ENCODE results near the gene UNCX.

DNA sequence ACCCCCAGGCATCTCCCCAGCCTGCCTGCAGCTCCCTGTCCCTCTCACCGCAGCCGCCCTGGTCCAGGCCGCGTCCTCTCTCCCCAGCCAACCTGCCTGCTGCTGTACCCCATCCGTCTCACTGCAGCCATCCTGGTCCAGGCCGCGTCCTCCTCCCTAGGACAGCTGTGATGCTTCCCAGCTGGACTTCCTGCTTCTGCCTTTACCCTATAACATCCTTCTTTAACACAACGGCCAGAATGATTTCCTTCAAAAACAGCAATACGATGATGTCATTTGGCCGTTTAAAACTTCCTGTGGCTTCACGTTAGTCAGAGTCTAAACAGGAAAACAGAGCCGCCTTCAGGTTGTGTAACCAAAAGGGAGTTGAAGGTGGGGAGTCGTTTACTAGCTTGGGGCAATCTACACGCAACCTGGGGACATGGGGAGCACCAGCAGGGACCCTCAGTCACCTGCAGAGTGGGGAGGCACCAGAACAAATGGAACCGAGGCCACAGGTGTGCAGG is 40.4 kb upstream of the UNCX start:
- TF ChIP-seq, protein P1, sequence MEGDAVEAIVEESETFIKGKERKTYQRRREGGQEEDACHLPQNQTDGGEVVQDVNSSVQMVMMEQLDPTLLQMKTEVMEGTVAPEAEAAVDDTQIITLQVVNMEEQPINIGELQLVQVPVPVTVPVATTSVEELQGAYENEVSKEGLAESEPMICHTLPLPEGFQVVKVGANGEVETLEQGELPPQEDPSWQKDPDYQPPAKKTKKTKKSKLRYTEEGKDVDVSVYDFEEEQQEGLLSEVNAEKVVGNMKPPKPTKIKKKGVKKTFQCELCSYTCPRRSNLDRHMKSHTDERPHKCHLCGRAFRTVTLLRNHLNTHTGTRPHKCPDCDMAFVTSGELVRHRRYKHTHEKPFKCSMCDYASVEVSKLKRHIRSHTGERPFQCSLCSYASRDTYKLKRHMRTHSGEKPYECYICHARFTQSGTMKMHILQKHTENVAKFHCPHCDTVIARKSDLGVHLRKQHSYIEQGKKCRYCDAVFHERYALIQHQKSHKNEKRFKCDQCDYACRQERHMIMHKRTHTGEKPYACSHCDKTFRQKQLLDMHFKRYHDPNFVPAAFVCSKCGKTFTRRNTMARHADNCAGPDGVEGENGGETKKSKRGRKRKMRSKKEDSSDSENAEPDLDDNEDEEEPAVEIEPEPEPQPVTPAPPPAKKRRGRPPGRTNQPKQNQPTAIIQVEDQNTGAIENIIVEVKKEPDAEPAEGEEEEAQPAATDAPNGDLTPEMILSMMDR (IDR thresholded peaks at IDR 0.05 in 2 of 3, conservative IDR thresholded peaks at IDR 0.05 in 1 of 3; ENCODE audit: borderline replicate concordance in 1 of 3, insufficient read depth in 1 of 3, low read depth in 2 of 3, low read length in 2 of 3): no peak
- TF ChIP-seq POLR2A (IDR thresholded peaks at IDR 0.05; ENCODE audit: borderline replicate concordance, extremely low read depth, insufficient read depth, insufficient read length): no peak
- TF ChIP-seq, protein P2, sequence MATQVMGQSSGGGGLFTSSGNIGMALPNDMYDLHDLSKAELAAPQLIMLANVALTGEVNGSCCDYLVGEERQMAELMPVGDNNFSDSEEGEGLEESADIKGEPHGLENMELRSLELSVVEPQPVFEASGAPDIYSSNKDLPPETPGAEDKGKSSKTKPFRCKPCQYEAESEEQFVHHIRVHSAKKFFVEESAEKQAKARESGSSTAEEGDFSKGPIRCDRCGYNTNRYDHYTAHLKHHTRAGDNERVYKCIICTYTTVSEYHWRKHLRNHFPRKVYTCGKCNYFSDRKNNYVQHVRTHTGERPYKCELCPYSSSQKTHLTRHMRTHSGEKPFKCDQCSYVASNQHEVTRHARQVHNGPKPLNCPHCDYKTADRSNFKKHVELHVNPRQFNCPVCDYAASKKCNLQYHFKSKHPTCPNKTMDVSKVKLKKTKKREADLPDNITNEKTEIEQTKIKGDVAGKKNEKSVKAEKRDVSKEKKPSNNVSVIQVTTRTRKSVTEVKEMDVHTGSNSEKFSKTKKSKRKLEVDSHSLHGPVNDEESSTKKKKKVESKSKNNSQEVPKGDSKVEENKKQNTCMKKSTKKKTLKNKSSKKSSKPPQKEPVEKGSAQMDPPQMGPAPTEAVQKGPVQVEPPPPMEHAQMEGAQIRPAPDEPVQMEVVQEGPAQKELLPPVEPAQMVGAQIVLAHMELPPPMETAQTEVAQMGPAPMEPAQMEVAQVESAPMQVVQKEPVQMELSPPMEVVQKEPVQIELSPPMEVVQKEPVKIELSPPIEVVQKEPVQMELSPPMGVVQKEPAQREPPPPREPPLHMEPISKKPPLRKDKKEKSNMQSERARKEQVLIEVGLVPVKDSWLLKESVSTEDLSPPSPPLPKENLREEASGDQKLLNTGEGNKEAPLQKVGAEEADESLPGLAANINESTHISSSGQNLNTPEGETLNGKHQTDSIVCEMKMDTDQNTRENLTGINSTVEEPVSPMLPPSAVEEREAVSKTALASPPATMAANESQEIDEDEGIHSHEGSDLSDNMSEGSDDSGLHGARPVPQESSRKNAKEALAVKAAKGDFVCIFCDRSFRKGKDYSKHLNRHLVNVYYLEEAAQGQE (IDR thresholded peaks at IDR 0.05; ENCODE audit: low read depth): no peak
- TF ChIP-seq ZNF274 (IDR thresholded peaks at IDR 0.05; ENCODE audit: low read depth, low read length): no peak
- no peak for TF ChIP-seq SIN3A (IDR thresholded peaks at IDR 0.05; ENCODE audit: low read depth)
- no peak for TF ChIP-seq YY1 (IDR thresholded peaks at IDR 0.05; ENCODE audit: extremely low read depth, insufficient replicate concordance, low read depth, low read length)
- no peak for TF ChIP-seq TCF7L2 (IDR thresholded peaks at IDR 0.05; ENCODE audit: borderline replicate concordance, extremely low read depth, insufficient read depth, insufficient read length)
- TF ChIP-seq EZH2phosphoT487 (IDR thresholded peaks at IDR 0.05; ENCODE audit: borderline replicate concordance): no peak
- TF ChIP-seq, protein P3, sequence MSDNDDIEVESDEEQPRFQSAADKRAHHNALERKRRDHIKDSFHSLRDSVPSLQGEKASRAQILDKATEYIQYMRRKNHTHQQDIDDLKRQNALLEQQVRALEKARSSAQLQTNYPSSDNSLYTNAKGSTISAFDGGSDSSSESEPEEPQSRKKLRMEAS (IDR thresholded peaks at IDR 0.05): no peak
- TF ChIP-seq RAD21 (IDR thresholded peaks at IDR 0.05; ENCODE audit: low read depth): no peak
- TF ChIP-seq SP1 (IDR thresholded peaks at IDR 0.05; ENCODE audit: low read depth): no peak

All from HCT116 (cell line).